WTC11 (cell line): ENCODE results near the gene SKI. TPM values are rescaled to one million over a fixed set of nuclear protein-coding genes. Genes with fewer than 3 reads are reported as not detected.

Source experiments
- ATAC-seq: fragments of 200-7000 bp; cut with Tn5 transposase; 2 replicates; pipeline ENCODE4 v1.10.0; 2021; ENCODE audit warnings: mild to moderate bottlenecking, moderate library complexity
- CTCF ChIA-PET: fragments of 300-600 bp; sonication (Branson Sonifier 250); formaldehyde crosslinking; loops from one replicate; lab custom pipeline; 2021; ENCODE audit warnings: antibody characterized with exemption; lab: Charles Lee
- POLR2A ChIA-PET: fragments of 350-600 bp; sonication (Branson Sonifier 250); formaldehyde crosslinking; loops from one replicate; lab custom pipeline; 2021; ENCODE audit warnings: antibody characterized with exemption; lab: Charles Lee
- DNase-seq: peaks from one replicate; pipeline ENCODE4 v3.0.0; 2021; ENCODE audit warnings: low spot score
- H3K27ac Mint-ChIP-seq: 2 replicates; pipeline ENCODE4 v1.8.0; 2021; ENCODE audit warnings: mixed read lengths
- H3K27me3 Mint-ChIP-seq: 2 replicates; pipeline ENCODE4 v1.8.0; 2021; ENCODE audit warnings: low read depth, mild to moderate bottlenecking, moderate library complexity, mixed read lengths
- H3K36me3 Mint-ChIP-seq: 2 replicates; pipeline ENCODE4 v1.8.0; 2021; ENCODE audit warnings: mixed read lengths
- H3K4me1 Mint-ChIP-seq: 2 replicates; pipeline ENCODE4 v1.8.0; 2022; ENCODE audit warnings: mixed read lengths
- H3K4me3 Mint-ChIP-seq: 2 replicates; pipeline ENCODE4 v1.8.0; 2021; ENCODE audit warnings: mild to moderate bottlenecking, moderate library complexity, mixed read lengths
- H3K9me3 Mint-ChIP-seq: 2 replicates; pipeline ENCODE4 v1.8.0; 2021; ENCODE audit warnings: mixed read lengths
- E2F4 ChIP-seq: sonication (generic); formaldehyde crosslinking; IDR thresholded peaks from 2 replicates; pipeline ENCODE4 v1.8.1; 2022; ENCODE audit warnings: low read depth, mild to moderate bottlenecking, moderate library complexity, missing genetic modification reagents, borderline replicate concordance
- ETV6 ChIP-seq: sonication (generic); formaldehyde crosslinking; IDR thresholded peaks from 2 replicates; pipeline ENCODE4 v1.8.1; 2022; ENCODE audit warnings: mild to moderate bottlenecking, missing genetic modification reagents
- GABPB1 ChIP-seq: sonication (generic); formaldehyde crosslinking; IDR thresholded peaks from 2 replicates; pipeline ENCODE4 v1.8.1; 2023; ENCODE audit warnings: mild to moderate bottlenecking, missing genetic modification reagents
- IRF1 ChIP-seq: sonication (generic); formaldehyde crosslinking; IDR thresholded peaks from 2 replicates; pipeline ENCODE4 v1.8.0; 2023; ENCODE audit warnings: missing genetic modification reagents
- MAX ChIP-seq: sonication (generic); formaldehyde crosslinking; IDR thresholded peaks from 2 replicates; pipeline ENCODE4 v1.8.0; 2022; ENCODE audit warnings: mild to moderate bottlenecking, missing genetic modification reagents
- NFE2L1 ChIP-seq: sonication (generic); formaldehyde crosslinking; IDR thresholded peaks from 2 replicates; pipeline ENCODE4 v1.8.1; 2023; ENCODE audit warnings: missing genetic modification reagents
- SMAD3 ChIP-seq: sonication (generic); formaldehyde crosslinking; IDR thresholded peaks from 2 replicates; pipeline ENCODE4 v1.8.0; 2022; ENCODE audit warnings: missing genetic modification reagents, mild to moderate bottlenecking, borderline replicate concordance
- USF2 ChIP-seq: sonication (generic); formaldehyde crosslinking; IDR thresholded peaks from 2 replicates; pipeline ENCODE4 v1.8.1; 2023; ENCODE audit warnings: mild to moderate bottlenecking, missing genetic modification reagents, moderate library complexity
- ZBTB43 ChIP-seq: sonication (generic); formaldehyde crosslinking; IDR thresholded peaks from 2 replicates; pipeline ENCODE4 v1.8.1; 2023; ENCODE audit warnings: mild to moderate bottlenecking, missing genetic modification reagents
- ZNF121 ChIP-seq: sonication (generic); formaldehyde crosslinking; IDR thresholded peaks from 2 replicates; pipeline ENCODE4 v1.8.0; 2023; ENCODE audit warnings: missing genetic modification reagents
- ZNF263 ChIP-seq: sonication (generic); formaldehyde crosslinking; IDR thresholded peaks from 2 replicates; pipeline ENCODE4 v1.8.1; 2022; ENCODE audit warnings: low read depth, mild to moderate bottlenecking, moderate library complexity, missing genetic modification reagents
- ZNF425 ChIP-seq: fragments of 250-450 bp; sonication (Bioruptor Pico); conservative IDR thresholded peaks from 2 replicates; pipeline ENCODE4 v1.9.0; 2021; ENCODE audit warnings: mild to moderate bottlenecking
- ZNF512 ChIP-seq: sonication (generic); formaldehyde crosslinking; IDR thresholded peaks from 2 replicates; pipeline ENCODE4 v1.8.1; 2022; ENCODE audit warnings: missing genetic modification reagents, borderline replicate concordance
- ZNF671 ChIP-seq: fragments of 250-450 bp; sonication (Bioruptor Pico); IDR thresholded peaks from 2 replicates; pipeline ENCODE4 v1.8.0; 2021; ENCODE audit warnings: mild to moderate bottlenecking
- total RNA-seq: library from RNA; stranded (reverse); gene quantifications from 3 replicates; pipeline ENCODE4 v1.2.3, GENCODE V29; 2021

SKI gene
- total RNA-seq, 1 experiment from 2014 or later: 88.6 TPM

GRCh38 chr1:2301607-2302291 is 73.6 kb downstream of the SKI start:
- H3K36me3 Mint-ChIP-seq: peaks cover 7% of the 10 kb centered on the region
- H3K27ac Mint-ChIP-seq: peak overlapping the region; percentile 45
- CTCF ChIA-PET: interaction anchor here (1.2 kb wide), 1 partner anchor 14 kb away, joined by 3 read pairs; no protein-coding TSS in a partner anchor

GRCh38 chr1:2302292-2302925 is 74.3 kb downstream of the SKI start:
- Mint-ChIP-seq H3K4me3 (no peak overlapping the region), H3K9me3 (no peaks in the 10 kb centered on the region), H3K27me3 (no peaks in the 10 kb centered on the region), H3K27ac (peak overlapping the region; percentile 32; the same call in 1 of the 2 replicates), H3K4me1 (peaks cover 5% of the 10 kb centered on the region; the same call in 1 of the 2 replicates), H3K36me3 (peaks cover 10% of the 10 kb centered on the region)
- POLR2A ChIA-PET: no interaction called here
- DNase-seq: no peak
- TF ChIP-seq ZBTB43 (CRISPR knock-in tag) (no peak), E2F4 (CRISPR knock-in tag) (no peak), ZNF121 (CRISPR knock-in tag) (no peak)
- no peak for ATAC-seq
- CTCF ChIA-PET: interaction anchor here (3.0 kb wide), 1 partner anchor 13 kb away, joined by 13 read pairs; no protein-coding TSS in a partner anchor

More at GRCh38 chr1:2301607-2302291, 73.6 kb downstream of the SKI start:
- POLR2A ChIA-PET: no interaction called here
- DNase-seq: no peak
- ATAC-seq: no peak
- Mint-ChIP-seq H3K4me3 (no peak overlapping the region), H3K4me1 (peaks cover 5% of the 10 kb centered on the region; the same call in 1 of the 2 replicates), H3K9me3 (no peaks in the 10 kb centered on the region), H3K27me3 (no peaks in the 10 kb centered on the region)
- TF ChIP-seq GABPB1 (CRISPR knock-in tag): no peak
- TF ChIP-seq ZNF671: no peak
- TF ChIP-seq MAX (CRISPR knock-in tag): no peak
- TF ChIP-seq SMAD3 (CRISPR knock-in tag): no peak
- TF ChIP-seq ZNF263 (CRISPR knock-in tag): no peak
- no peak for TF ChIP-seq ETV6 (CRISPR knock-in tag)
- no peak for TF ChIP-seq ZNF425
- TF ChIP-seq IRF1: no peak
- TF ChIP-seq ZNF512 (CRISPR knock-in tag): no peak
- no peak for TF ChIP-seq NFE2L1 (CRISPR knock-in tag)
- no peak for TF ChIP-seq USF2 (CRISPR knock-in tag)
